HG03354 (cell line): Measurements from ENCODE around the gene XPR1.
A peak's percentile ranks its signal among the peaks of the same experiment; 100 is the strongest.
"Not testable (repeated sequence)": the region's sequence is repeated elsewhere in the genome, so short reads cannot be mapped to it uniquely, and the experiment has no call there.

Source experiments
- ATAC-seq: cut with Tn5 transposase; IDR thresholded peaks from one replicate; pipeline ENCODE4 v1.9.1; 2021; ENCODE audit warnings: mild to moderate bottlenecking; ENCODE audit not compliant: unreplicated experiment, poor library complexity, severe bottlenecking

XPR1 gene

GRCh38 chr1:180769889-180770288 lies 138.1 kb downstream of the XPR1 start:
- no peak for ATAC-seq

DNA sequence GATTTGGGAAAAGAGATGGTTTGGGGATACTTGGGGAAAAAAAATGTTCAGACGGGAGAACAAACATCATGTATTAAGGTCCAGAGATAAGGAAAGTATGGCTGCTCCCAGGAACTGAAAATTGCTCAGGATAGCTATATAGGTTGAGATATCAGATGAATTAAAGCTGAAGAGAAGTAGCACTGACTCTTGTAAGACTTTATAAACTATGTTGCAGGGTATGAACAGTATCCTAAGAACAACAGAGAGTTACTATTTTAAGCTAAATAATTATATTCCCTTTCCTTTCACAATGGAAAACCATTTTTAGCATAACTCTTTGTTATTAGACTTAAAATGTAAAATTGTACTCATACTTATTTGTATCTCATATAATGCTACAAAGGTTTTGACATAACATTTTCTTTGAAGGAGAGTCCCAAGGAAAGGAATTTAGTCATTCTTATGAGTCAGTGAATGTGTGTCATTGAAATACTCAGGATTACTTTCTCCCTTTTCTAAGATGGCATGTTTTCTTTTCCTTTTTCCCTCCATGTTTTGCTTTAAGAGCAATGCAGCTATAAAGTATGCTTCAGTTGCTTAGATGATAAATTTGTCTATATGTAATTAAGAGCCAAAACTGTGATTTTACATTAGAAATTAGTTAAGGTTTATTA lies 141.5 kb downstream of the XPR1 start:
- ATAC-seq = no peak

DNA sequence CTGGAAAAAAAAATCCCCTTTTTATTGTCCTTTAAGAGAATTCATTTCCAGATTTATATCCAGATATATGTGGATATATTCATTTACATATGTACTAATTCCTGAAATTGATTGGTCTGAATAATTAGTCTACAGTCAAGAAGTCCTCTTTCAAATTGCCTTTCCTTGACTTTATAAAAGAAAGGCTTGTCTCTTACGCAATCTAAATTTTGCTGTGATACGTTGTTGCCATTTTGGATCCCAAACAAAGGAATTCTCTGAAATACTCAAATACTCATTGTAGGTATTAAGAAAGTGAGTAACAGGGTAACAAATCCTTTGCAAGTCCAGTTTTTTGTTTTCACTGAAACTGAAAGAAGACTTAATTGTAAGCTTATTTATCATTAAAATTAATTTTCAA lies 144.0 kb downstream of the XPR1 start:
- no peak for ATAC-seq

- no peak for ATAC-seq
These were observed 145.4 kb downstream of the XPR1 start for GRCh38 chr1:180777072-180777689.

DNA sequence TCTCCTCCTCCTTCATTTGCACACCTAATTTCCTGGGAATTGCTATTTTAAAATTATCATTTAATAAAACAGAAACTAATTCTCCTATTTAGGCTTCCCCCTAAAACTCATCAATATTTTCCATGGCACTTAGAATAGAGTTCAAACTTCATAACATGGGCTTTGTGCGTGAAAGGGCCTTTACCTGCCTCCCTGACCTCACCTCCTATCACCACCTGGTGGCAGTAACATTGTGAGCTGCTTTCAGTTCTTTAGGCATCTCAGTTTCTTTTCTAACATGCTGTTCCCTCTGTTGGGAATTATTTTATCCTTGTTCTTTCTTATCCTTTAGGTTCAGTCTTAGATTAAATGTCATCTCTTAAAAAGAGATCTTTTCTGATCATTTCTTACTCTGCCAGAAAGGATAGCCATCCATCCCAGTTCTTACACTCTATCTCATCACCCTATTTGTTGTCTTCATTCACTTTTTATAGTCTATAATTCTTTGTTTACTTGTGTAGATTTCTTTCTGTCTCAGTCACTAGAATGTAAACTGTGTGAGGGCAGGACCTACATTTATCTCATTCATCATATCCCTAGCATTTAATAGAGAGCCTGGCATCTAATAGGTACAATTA lies 147.1 kb downstream of the XPR1 start:
- ATAC-seq = no peak

DNA sequence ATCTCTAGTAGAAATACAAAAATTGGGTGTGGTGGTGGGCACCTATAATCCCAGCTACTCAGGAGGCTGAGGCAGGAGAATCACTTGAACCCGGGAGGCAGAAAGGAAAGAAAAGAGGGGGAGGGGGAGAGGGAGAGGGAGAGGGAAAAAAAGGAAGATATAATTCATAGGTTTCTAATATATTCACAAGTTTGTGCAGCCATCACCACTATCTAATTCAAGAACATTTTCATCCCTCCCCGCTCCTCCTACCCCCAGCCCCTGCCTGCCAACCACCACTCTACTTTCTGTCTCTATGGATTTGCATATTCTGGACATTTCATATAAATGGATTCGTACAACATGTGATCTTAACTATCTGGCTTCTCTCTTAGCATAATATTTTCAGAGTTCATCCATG lies 147.8 kb downstream of the XPR1 start:
- no peak for ATAC-seq

DNA sequence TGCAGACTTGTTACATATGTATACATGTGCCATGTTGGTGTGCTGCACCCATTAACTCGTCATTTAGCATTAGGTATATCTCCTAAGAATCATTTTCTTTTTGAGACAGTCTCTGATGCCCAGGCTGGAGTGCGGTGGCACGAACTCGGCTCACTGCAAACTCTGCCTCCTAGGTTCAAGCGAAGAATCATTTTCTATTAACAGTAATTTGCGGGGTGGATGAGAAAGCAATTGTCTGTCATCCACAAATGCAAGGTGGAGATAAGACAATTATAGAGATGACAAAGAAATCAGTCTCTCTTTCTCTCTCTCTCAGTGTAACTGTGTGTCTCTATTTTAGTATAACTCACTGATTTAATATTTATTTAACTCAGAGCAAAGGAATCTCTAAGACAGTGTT lies 149.9 kb downstream of the XPR1 start:
- ATAC-seq = no peak

GRCh38 chr1:180785291-180785690 lies 153.5 kb downstream of the XPR1 start:
- ATAC-seq = no peak

GRCh38 chr1:180785887-180786286 lies 154.1 kb downstream of the XPR1 start:
- ATAC-seq = no peak

GRCh38 chr1:180786624-180787023 lies 154.8 kb downstream of the XPR1 start:
- no peak for ATAC-seq

DNA sequence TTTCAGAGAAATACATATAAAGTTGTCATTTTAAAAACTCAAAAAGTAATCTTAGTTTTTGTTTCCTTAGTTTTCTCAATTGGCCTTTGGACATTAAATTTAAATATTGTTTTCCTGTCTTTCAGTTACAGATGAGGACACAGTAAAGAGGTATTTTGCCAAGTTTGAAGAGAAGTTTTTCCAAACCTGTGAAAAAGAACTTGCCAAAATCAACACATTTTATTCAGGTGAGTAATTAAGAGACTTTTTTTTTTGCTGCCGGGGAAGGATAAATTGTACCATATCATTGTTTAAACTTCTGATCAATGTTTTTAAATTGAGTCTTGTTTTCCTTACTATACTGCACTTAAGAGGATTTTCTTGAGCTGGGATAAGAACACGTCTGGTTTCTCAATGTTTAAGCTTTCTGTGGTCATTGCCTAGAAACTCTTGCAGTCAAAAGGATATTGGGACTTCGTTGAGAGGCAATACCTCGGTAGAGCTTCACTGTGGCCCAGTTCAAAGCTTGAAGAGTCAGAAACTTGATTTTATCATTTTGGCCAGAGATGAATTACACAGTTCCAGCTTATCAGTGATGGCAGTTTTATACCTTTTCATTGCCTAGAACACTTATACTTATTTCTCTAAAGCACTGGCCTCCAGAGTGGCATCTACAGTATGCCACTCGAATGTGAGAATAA lies 155.9 kb downstream of the XPR1 start:
- no peak for ATAC-seq

DNA sequence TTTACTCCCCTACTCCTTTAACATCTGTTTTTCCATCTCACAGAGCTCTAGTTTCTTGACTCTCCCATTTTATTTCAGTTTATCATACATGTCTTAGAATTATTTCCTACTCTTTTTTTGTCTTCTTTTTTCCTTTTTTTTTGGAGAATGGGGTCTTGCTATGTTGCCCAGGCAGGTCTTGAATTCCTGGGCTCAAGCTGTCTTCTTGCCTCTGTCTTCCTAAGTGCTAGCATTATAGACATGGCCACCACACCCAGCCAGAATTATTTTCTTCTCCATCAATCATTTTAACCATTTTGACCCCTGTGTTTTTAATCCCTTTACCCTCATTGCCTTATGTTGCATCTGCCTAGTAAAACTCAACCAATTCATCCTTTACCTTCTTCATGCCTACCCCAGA lies 157.6 kb downstream of the XPR1 start:
- ATAC-seq = no peak

GRCh38 chr1:180791152-180791551 lies 159.3 kb downstream of the XPR1 start:
- ATAC-seq = not testable (repeated sequence)

DNA sequence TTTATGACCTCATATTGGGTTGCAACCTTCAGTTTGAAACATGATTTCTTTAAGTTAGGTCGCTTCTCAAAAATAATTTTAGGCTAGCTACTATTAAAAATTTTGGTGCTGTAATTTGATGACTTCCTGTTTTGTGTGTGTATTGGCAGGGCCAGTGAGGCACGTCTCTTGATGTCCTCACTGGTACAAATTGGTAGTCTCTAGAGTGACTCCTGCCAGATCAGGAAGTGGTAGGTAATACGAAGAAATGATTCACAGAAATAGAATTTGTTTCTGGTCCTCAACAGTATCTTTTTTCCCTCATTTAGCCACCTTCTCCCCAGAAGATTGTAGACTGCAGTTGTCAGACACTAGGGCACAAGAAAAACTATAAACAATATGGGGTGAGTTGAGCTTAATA lies 160.0 kb downstream of the XPR1 start:
- no peak for ATAC-seq

DNA sequence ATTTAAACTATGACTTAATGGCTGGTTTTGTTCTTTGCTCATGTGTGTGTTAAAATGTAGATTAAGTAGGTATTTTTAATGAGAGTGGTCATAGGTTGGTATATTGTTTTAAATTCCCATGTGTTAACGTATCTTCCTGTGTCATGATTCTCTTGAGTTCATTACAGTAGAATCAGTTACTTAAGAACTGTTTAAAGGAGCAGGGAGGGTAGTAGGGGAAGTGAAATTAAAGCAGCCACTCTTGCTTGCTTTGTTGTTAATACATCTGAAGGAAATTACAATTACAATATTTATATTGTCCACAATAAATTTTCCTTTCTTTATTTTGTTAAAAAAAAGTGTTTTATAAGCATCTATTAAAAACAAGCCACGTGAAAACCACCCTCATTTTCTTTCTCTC lies 161.6 kb downstream of the XPR1 start:
- no peak for ATAC-seq

GRCh38 chr1:180796897-180797640 lies 165.2 kb downstream of the XPR1 start:
- ATAC-seq = no peak

DNA sequence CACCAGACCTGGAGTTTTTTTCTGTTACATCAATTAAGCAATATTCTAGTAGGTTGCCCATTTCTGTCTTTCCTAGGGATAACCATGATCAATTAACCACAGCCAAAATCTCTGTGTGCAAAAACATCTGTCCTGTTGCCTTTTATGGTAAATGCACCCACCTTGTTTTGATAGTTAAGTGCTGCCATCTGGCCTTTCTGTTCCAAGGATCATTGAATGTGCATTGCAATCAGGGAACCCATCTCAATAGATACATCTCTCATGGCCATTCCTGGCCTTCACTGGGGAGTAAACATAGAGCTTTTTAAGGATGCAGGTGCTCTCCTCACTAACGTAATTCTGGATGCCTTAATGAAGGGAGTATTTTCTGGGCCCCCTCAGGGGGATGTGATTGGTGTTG lies 169.1 kb downstream of the XPR1 start:
- ATAC-seq = no peak

- ATAC-seq = no peak
These were observed 171.0 kb downstream of the XPR1 start for GRCh38 chr1:180802813-180803212.

GRCh38 chr1:180805316-180805715 lies 173.5 kb downstream of the XPR1 start:
- ATAC-seq = peak; percentile 58

GRCh38 chr1:180811298-180811697 lies 179.5 kb downstream of the XPR1 start:
- ATAC-seq = no peak
